HS-27A (cell line): ENCODE results near the gene STAT4.

Source experiments
- DNase-seq: peaks from one replicate; pipeline ENCODE4 v3.0.0-alpha.2; 2012; ENCODE audit warnings: low read depth, missing footprints

STAT4 gene

GRCh38 chr2:191145769-191146471 is 4.9 kb downstream of the STAT4 start:
- no peak for DNase-seq

- no peak for DNase-seq
Measured at GRCh38 chr2:191144217-191144616, 6.6 kb downstream of the STAT4 start.

DNA sequence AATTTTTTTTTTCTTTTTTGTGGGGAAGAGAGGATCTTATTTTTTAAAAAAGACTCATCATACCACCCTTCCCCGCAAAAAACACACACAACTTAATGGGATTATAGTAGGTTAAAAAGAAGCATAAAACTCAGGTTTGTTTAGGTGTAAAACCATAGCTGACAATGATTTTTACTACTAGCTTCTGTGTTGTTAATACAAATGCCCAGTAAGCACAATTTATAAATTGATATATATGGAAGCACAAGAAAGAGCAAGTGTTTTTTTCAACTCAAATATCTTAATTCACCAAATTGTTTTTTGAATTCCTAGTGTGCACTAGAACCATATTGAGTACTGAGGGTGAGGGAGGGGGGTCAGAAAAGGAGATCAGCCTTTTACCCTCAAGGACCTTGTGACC is 7.0 kb downstream of the STAT4 start:
- DNase-seq = no peak

DNA sequence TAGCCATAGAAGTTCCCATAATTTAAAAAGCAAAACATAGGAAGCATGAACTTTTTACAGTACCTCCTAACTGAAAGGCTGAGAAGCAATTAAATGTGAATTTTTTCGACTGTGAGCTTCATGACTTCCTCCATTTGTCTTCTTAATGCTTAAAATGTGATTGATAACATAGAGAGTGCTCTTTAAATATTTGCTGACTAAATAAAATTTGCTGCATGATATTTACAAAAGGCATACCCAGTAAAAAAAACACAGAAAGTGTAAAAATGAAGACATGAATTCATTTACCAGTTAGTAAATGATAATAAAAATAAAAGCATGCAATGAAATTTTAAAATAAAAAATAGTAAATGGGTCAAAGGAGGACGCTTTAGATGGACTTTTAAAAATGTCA is 21.9 kb downstream of the STAT4 start:
- DNase-seq = no peak

GRCh38 chr2:191128172-191128910 is 22.5 kb downstream of the STAT4 start:
- DNase-seq = no peak

DNA sequence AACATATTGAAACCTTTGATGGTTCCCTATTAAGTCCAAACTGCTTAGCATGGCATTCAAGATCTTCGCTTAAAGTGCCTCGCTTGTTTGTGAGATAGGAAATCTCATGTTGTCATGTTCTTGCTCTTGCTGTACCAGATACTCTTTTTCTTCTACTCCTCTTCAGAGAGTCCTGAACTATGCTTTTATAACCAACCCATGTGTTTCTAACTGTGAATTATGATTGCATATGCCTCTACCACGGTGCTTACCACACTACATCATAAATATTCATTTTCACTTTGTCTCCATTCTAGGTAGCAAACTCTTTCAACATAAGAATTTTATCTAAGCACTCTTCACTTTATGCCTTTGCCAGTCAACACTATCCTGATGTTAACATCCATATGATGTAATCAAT is 23.6 kb downstream of the STAT4 start:
- DNase-seq = no peak

DNA sequence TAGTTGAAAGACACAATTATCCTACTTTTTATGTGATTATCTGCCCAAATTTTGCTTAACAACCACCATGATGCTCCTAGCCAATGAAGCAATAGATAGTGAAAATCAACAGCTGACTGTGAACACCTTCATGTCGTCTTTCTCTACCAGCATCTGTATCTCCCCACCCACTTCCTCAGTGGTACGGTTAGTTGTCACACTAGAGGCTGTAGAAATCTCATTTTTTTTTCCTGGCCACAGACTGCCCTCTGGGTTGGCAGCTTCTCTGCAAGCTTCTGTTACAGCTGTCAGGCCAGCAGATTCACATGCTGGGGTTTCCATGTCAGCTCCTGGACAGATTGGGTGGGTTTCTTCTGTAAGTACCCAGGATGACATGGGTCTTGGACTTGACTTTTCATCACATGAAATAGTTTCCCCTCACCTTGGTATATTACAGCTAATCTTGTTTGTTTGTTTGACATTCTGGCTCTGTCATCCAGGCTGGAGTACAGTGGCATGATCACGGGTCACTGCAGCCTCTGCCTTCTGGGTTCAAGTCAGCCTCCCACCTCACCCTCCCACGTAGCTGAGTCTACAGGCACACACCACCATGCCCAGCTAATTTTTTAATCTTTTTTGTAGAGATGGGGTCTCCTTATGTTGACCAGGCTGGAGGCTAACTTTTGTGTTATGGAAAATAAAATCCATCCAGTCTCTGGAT is 24.3 kb downstream of the STAT4 start:
- no peak for DNase-seq

- DNase-seq = no peak
Measured at GRCh38 chr2:191125646-191126045, 25.1 kb downstream of the STAT4 start.

DNA sequence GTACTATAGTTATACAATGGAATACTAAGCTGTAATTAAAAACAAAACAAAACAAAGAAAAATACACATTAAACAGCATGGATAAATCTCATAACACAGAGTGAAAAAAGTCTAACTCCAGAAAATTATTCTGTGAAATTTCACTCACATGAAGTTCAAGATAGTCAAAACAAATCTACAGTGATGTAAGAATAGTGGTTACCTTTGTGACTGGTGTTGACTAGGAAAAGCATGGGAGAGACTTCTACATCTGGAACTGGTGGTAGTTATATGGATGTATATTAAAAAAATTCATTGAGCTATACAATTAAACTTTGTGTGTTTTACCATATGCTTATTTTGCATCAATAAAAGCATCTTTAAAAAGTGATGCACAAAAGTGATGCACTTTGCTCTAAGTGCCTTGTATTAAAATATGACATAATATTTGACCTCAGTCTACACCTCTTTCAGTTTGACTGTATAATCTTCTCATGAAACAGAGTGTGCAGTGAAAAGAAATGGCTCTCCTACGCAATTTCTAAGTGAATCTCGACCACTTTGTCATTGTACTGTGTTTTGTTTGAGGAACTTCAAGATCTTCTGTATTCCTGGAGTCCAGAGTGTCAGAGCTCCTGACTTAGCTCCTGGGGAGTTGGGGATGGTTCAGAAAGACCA is 28.0 kb downstream of the STAT4 start:
- no peak for DNase-seq

GRCh38 chr2:191117341-191117740 is 33.5 kb downstream of the STAT4 start:
- no peak for DNase-seq

- no peak for DNase-seq
Measured at GRCh38 chr2:191115804-191116203, 35.0 kb downstream of the STAT4 start.

DNA sequence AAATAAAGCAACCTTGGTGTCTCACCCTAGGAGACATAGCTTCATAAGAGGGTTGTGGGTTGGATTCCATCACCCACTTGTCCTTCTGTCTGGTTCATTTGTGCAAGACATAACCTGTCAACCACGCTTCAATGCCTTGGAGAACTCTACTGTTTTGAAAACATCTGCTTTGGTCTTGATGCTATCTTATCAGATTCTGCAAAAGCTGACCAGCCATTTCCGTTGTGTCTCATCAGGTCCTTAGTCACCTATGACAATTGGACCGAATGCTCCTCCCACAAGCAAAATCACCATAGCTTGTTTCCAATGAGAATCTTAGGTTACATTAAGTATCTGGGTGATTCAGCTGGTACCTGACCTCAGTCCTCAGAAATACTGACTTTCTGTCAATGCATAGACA is 35.4 kb downstream of the STAT4 start:
- no peak for DNase-seq

GRCh38 chr2:191114403-191114886 is 36.3 kb downstream of the STAT4 start:
- no peak for DNase-seq

- no peak for DNase-seq
Measured at GRCh38 chr2:191113761-191114160, 37.0 kb downstream of the STAT4 start.

GRCh38 chr2:191112448-191112901 is 38.3 kb downstream of the STAT4 start:
- DNase-seq = no peak

GRCh38 chr2:191109888-191110287 is 40.9 kb downstream of the STAT4 start:
- DNase-seq = no peak

- no peak for DNase-seq
Measured at GRCh38 chr2:191108331-191108730, 42.5 kb downstream of the STAT4 start.

GRCh38 chr2:191105082-191105481 is 45.7 kb downstream of the STAT4 start:
- DNase-seq = no peak

- no peak for DNase-seq
Measured at GRCh38 chr2:191103774-191104173, 47.0 kb downstream of the STAT4 start.

DNA sequence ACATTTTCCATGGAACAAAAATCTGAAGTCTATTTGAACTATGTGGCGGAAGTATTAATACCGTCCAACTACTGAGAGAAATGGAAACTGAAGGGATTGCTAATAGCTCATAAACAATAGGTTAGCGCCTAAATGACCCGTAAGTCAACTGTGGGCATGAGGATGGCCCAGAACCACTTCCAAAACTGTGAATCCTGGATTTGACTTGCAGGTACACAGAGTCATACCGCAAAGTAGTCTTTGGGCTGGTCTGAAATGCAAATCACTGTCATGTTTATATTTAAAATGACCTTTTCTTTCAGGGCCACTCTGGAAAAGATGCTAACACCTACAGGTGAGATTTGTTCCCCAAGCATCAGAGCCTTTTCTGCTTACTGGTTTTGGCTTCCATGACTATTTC is 50.6 kb downstream of the STAT4 start:
- DNase-seq = no peak

DNA sequence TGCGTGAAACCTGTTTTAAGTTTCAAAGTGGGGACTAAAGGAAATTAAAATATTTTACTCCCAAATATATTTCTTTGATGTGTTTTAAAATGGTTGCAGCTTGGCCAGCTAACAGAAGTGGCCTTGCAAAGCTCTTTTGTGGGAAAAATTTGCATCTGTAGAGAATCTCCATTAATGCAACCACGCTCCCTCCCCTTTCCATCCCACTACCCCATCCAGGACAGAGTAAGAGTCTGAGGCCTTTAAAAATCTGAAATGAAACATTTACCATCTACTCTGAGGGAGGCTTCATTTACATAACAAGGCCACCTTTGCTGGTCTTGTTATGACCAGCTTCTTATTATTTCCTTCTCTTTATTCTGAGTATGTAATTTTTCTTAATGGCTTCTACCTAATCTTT is 63.5 kb downstream of the STAT4 start:
- no peak for DNase-seq

DNA sequence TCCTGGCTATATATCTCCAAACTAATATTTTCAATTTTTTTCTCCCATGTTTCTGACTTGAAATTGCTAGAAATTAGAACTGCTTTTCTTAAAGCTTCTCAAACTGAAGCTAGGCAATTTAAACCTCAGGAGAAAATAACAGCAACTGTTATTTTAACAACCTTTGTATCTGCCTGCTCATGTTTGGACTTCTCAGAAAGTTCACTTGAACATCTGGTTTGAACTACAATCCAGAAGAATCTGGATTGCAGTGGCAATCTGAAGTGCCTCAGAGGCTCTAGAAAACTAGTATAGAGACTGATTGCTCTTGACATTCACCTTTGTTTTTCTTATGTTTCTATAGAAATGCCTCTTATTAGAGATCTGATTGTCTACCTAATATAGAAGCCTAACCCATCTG is 64.1 kb downstream of the STAT4 start:
- no peak for DNase-seq
